HEK293 (cell line): ENCODE results near the gene SLC25A24.

Experiments
- CTCF ChIA-PET: fragments of 350-600 bp; formaldehyde crosslinking; extraction: SDS; loops from one replicate; lab custom pipeline; 2021; ENCODE audit warnings: antibody characterized with exemption; lab: Yijun Ruan, JAX
- POLR2A ChIA-PET: fragments of 300-600 bp; formaldehyde crosslinking; extraction: SDS; loops from one replicate; lab custom pipeline; 2020; ENCODE audit warnings: antibody characterized with exemption, inconsistent platforms; lab: Yijun Ruan, JAX
- H3K27ac ChIP-seq: fragments of 200-500 bp; sonication (Bioruptor generic); 2 replicates; pipeline ENCODE4 v1.5.1; 2014; ENCODE audit warnings: low read depth, low read length, control low read depth, inconsistent platforms; ENCODE audit errors: extremely low read depth
- H3K36me3 ChIP-seq, 2 experiments: fragments of 200-500 bp in 1 of 2; sonication (Bioruptor generic) in 1 of 2; 1 replicate in 1 of 2; 2 replicates in 1 of 2; pipeline ENCODE4 v1.5.1; 2014 to 2017; ENCODE audit warnings: inconsistent platforms in 2 of 2, low read length in 2 of 2; ENCODE audit not compliant: control insufficient read depth in 2 of 2, insufficient read depth in 1 of 2
- H3K4me1 ChIP-seq: fragments of 200-500 bp; sonication (Bioruptor generic); 2 replicates; pipeline ENCODE4 v1.5.1; 2014; ENCODE audit warnings: mild to moderate bottlenecking, low read length, inconsistent platforms; ENCODE audit not compliant: control insufficient read depth, insufficient read depth
- H3K4me3 ChIP-seq: 2 replicates; pipeline ENCODE4 v1.5.1; 2011; ENCODE audit warnings: low read depth, mild to moderate bottlenecking, control low read depth, low read length, moderate library complexity
- H3K9me3 ChIP-seq: fragments of 200-500 bp; sonication (Bioruptor generic); 2 replicates; pipeline ENCODE4 v1.5.1; 2014; ENCODE audit warnings: low read depth, low read length, inconsistent platforms; ENCODE audit not compliant: control insufficient read depth, insufficient read depth
- BCL11A ChIP-seq: fragments of 450-650 bp; formaldehyde crosslinking; IDR thresholded peaks from 2 replicates; pipeline ENCODE4 v1.5.1; 2016; ENCODE audit warnings: low read depth, missing biosample characterization, missing genetic modification characterization
- KLF8 ChIP-seq: fragments of 450-650 bp; formaldehyde crosslinking; IDR thresholded peaks from 2 replicates; pipeline ENCODE4 v1.5.1; 2016; ENCODE audit warnings: missing biosample characterization, missing genetic modification characterization
- PRDM10 ChIP-seq: fragments of 450-650 bp; formaldehyde crosslinking; IDR thresholded peaks from 2 replicates; pipeline ENCODE4 v1.5.1; 2016; ENCODE audit warnings: missing biosample characterization, missing genetic modification characterization
- ZBTB20 ChIP-seq: fragments of 450-650 bp; formaldehyde crosslinking; IDR thresholded peaks from 2 replicates; pipeline ENCODE4 v1.5.1; 2016; ENCODE audit warnings: missing biosample characterization, missing genetic modification characterization
- ZBTB21 ChIP-seq: fragments of 450-650 bp; formaldehyde crosslinking; IDR thresholded peaks from 2 replicates; pipeline ENCODE4 v1.5.1; 2017; ENCODE audit warnings: missing biosample characterization, missing genetic modification characterization
- ZBTB48 ChIP-seq: fragments of 450-650 bp; formaldehyde crosslinking; IDR thresholded peaks from 2 replicates; pipeline ENCODE4 v1.5.1; 2016; ENCODE audit warnings: missing biosample characterization, missing genetic modification characterization
- ZEB2 ChIP-seq: fragments of 450-650 bp; formaldehyde crosslinking; IDR thresholded peaks from 2 replicates; pipeline ENCODE4 v1.5.1; 2016; ENCODE audit warnings: missing biosample characterization, missing genetic modification characterization
- ZFP37 ChIP-seq: fragments of 450-650 bp; formaldehyde crosslinking; IDR thresholded peaks from 2 replicates; pipeline ENCODE4 v1.5.1; 2016; ENCODE audit warnings: missing biosample characterization, missing genetic modification characterization
- ZNF23 ChIP-seq: fragments of 450-650 bp; formaldehyde crosslinking; IDR thresholded peaks from 2 replicates; pipeline ENCODE4 v1.5.1; 2016; ENCODE audit warnings: missing biosample characterization, missing genetic modification characterization, borderline replicate concordance
- ZNF280D ChIP-seq: fragments of 450-650 bp; formaldehyde crosslinking; IDR thresholded peaks from 2 replicates; pipeline ENCODE4 v1.5.1; 2016; ENCODE audit warnings: missing biosample characterization, missing genetic modification characterization
- ZNF660 ChIP-seq: fragments of 450-650 bp; IDR thresholded peaks from 2 replicates; pipeline ENCODE4 v1.5.1; 2018; ENCODE audit warnings: missing biosample characterization, mild to moderate bottlenecking, missing genetic modification characterization
- ZXDB ChIP-seq: fragments of 450-650 bp; formaldehyde crosslinking; IDR thresholded peaks from 2 replicates; pipeline ENCODE4 v1.5.1; 2016; ENCODE audit warnings: missing biosample characterization, missing genetic modification characterization
- TF ChIP-seq, protein P1 (sequence below): fragments of 450-650 bp; formaldehyde crosslinking; IDR thresholded peaks from 2 replicates; pipeline ENCODE4 v1.5.1; 2017; ENCODE audit warnings: missing biosample characterization, missing genetic modification characterization

The SLC25A24 gene

GRCh38 chr1:108119500-108119899 is 80.6 kb downstream of the SLC25A24 start:
- POLR2A ChIA-PET: no interaction called here

GRCh38 chr1:108117945-108118902 is 81.9 kb downstream of the SLC25A24 start:
- H3K4me1 ChIP-seq: no peaks in the 10 kb centered on the region
- CTCF ChIA-PET: interaction anchor here (4.1 kb wide), 1 partner anchor 336 kb away, joined by 28 read pairs; no protein-coding TSS in a partner anchor
- no peak overlapping the region for H3K4me3 ChIP-seq
- POLR2A ChIA-PET: no interaction called here
- H3K36me3 ChIP-seq: no peaks in the 10 kb centered on the region
- no peak overlapping the region for H3K27ac ChIP-seq
- no peaks in the 10 kb centered on the region for H3K9me3 ChIP-seq
- TF ChIP-seq ZXDB (tag by site-specific recombination): 0 out of 2 replicates have a peak, but pooled peaks have one; percentile 14
- TF ChIP-seq ZFP37: peak; percentile 73; the same call in 1 of the 2 replicates
- peak; percentile 56; the same call in 1 of the 2 replicates for TF ChIP-seq PRDM10 (tag by site-specific recombination)
- no peak for TF ChIP-seq BCL11A (tag by site-specific recombination)
- TF ChIP-seq ZBTB48 (tag by site-specific recombination): 0 out of 2 replicates have a peak, but pooled peaks have one; percentile 26
- peak; percentile 84 for TF ChIP-seq ZBTB20 (tag by site-specific recombination)
- TF ChIP-seq ZNF660: peak; percentile 54; the same call in 1 of the 2 replicates
- TF ChIP-seq ZEB2: 0 out of 2 replicates have a peak, but pooled peaks have one; percentile 27
- no peak for TF ChIP-seq KLF8 (tag by site-specific recombination)
- 0 out of 2 replicates have a peak, but pooled peaks have one; percentile 14 for TF ChIP-seq ZBTB21 (tag by site-specific recombination)

More at GRCh38 chr1:108119500-108119899, 80.6 kb downstream of the SLC25A24 start:
- peaks cover 4% of the 10 kb centered on the region for H3K4me1 ChIP-seq
- no peaks in the 10 kb centered on the region for H3K36me3 ChIP-seq
- H3K9me3 ChIP-seq: no peaks in the 10 kb centered on the region
- no peak overlapping the region for H3K4me3 ChIP-seq
- CTCF ChIA-PET: interaction anchor here (0.6 to 4.1 kb wide), 5 partner anchors 9 to 779 kb away, joined by 3 to 28 read pairs (median 3); no protein-coding TSS in a partner anchor
- TF ChIP-seq ZNF23 (tag by site-specific recombination): no peak
- TF ChIP-seq, protein P1, sequence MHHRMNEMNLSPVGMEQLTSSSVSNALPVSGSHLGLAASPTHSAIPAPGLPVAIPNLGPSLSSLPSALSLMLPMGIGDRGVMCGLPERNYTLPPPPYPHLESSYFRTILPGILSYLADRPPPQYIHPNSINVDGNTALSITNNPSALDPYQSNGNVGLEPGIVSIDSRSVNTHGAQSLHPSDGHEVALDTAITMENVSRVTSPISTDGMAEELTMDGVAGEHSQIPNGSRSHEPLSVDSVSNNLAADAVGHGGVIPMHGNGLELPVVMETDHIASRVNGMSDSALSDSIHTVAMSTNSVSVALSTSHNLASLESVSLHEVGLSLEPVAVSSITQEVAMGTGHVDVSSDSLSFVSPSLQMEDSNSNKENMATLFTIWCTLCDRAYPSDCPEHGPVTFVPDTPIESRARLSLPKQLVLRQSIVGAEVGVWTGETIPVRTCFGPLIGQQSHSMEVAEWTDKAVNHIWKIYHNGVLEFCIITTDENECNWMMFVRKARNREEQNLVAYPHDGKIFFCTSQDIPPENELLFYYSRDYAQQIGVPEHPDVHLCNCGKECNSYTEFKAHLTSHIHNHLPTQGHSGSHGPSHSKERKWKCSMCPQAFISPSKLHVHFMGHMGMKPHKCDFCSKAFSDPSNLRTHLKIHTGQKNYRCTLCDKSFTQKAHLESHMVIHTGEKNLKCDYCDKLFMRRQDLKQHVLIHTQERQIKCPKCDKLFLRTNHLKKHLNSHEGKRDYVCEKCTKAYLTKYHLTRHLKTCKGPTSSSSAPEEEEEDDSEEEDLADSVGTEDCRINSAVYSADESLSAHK (tag by site-specific recombination): 0 out of 2 replicates have a peak, but pooled peaks have one; percentile 43
- no peak for TF ChIP-seq ZNF280D
- no peak overlapping the region for H3K27ac ChIP-seq
